HepG2 (cell line): ENCODE results near the gene CNPPD1. TPM values are rescaled to one million over a fixed set of nuclear protein-coding genes. Genes with fewer than 3 reads are reported as not detected.
A peak's percentile ranks its signal among the peaks of the same experiment; 100 is the strongest.

Experiments used
- ARNT2 ChIP-seq: sonication (generic); formaldehyde crosslinking; IDR thresholded peaks from 2 replicates; pipeline ENCODE4 v1.8.0; 2022; ENCODE audit warnings: mild to moderate bottlenecking, low read depth, missing genetic modification reagents, moderate library complexity
- BHLHE40 ChIP-seq: IDR thresholded peaks from 2 replicates; pipeline ENCODE4 v1.6.1; 2011; ENCODE audit warnings: low read length, improper control_type of control experiment
- CBFB ChIP-seq: sonication (generic); formaldehyde crosslinking; IDR thresholded peaks from 2 replicates; pipeline ENCODE4 v1.4.0; 2020; ENCODE audit warnings: missing genetic modification reagents
- EP300 ChIP-seq, 3 experiments: sonication (generic) in 1 of 3; formaldehyde crosslinking in 1 of 3; IDR thresholded peaks; 2 replicates each; pipeline versions ENCODE4 v1.5.1 to v1.6.1; 2011 to 2020; ENCODE audit warnings: low read depth in 2 of 3, low read length in 2 of 3, borderline replicate concordance in 1 of 3, improper control_type of control experiment in 1 of 3, mild to moderate bottlenecking in 1 of 3, missing genetic modification reagents in 1 of 3, moderate library complexity in 1 of 3
- FOXM1 ChIP-seq: sonication (generic); formaldehyde crosslinking; IDR thresholded peaks from 2 replicates; pipeline ENCODE4 v1.5.0; 2020; ENCODE audit warnings: missing genetic modification reagents
- GLI4 ChIP-seq: sonication (generic); formaldehyde crosslinking; IDR thresholded peaks from 2 replicates; pipeline ENCODE4 v1.5.1; 2020; ENCODE audit warnings: missing genetic modification reagents, mild to moderate bottlenecking, moderate library complexity, borderline replicate concordance
- HMG20A ChIP-seq: IDR thresholded peaks from 2 replicates; pipeline ENCODE4 v1.6.1; 2016; ENCODE audit warnings: borderline replicate concordance
- MAFF ChIP-seq: IDR thresholded peaks from 2 replicates; pipeline ENCODE4 v1.6.1; 2011; ENCODE audit warnings: low read depth, low read length, improper control_type of control experiment
- MEIS1 ChIP-seq: sonication (generic); formaldehyde crosslinking; IDR thresholded peaks from 2 replicates; pipeline ENCODE4 v1.9.0; 2021; ENCODE audit warnings: mild to moderate bottlenecking, missing genetic modification reagents, moderate library complexity, borderline replicate concordance
- NR2F2 ChIP-seq: IDR thresholded peaks from 2 replicates; pipeline ENCODE4 v1.6.1; 2012; ENCODE audit warnings: low read depth, inconsistent platforms, borderline replicate concordance
- RBM22 ChIP-seq: fragments of 200-400 bp; formaldehyde crosslinking; optimal IDR thresholded peaks from 2 replicates; pipeline ENCODE3; 2017; ENCODE audit warnings: mild to moderate bottlenecking, low read length, moderate library complexity
- SAP130 ChIP-seq: IDR thresholded peaks from 2 replicates; pipeline ENCODE4 v1.6.1; 2016; ENCODE audit warnings: low read depth
- ZFAT ChIP-seq: sonication (generic); formaldehyde crosslinking; conservative IDR thresholded peaks from 2 replicates; pipeline ENCODE4 v1.8.1; 2023; ENCODE audit warnings: missing genetic modification reagents, inconsistent platforms
- ZNF441 ChIP-seq: sonication (generic); formaldehyde crosslinking; IDR thresholded peaks from 2 replicates; pipeline ENCODE4 v1.7.0; 2021; ENCODE audit warnings: missing genetic modification reagents, borderline replicate concordance
- ZNF570 ChIP-seq: sonication (generic); formaldehyde crosslinking; IDR thresholded peaks from 2 replicates; pipeline ENCODE4 v1.4.0; 2020; ENCODE audit warnings: mild to moderate bottlenecking, missing genetic modification reagents, borderline replicate concordance
- ZNF652 ChIP-seq: IDR thresholded peaks from 2 replicates; pipeline ENCODE4 v1.6.1; 2016; ENCODE audit warnings: low read depth, borderline replicate concordance
- polyA plus RNA-seq, 8 experiments: library from polyadenylated mRNA; depleted of rRNA in 3 of 8; stranded (reverse) in 7 of 8; unstranded in 1 of 8; fragments of >200 nt; fragmentation: Illumina TruSeq in 4 of 8; extraction: Trizol in 4 of 8; gene quantifications; 2 replicates each; pipeline versions ENCODE4 v1.2.1 to v1.2.3, GENCODE V29; 2011 to 2016; ENCODE audit warnings: low read depth in 4 of 8, missing spikeins in 1 of 8, mixed read lengths in 1 of 8; ENCODE audit not compliant: insufficient read depth in 1 of 8
- total RNA-seq, 5 experiments: library from RNA; depleted of rRNA; stranded (reverse); fragments of >200 nt; fragmentation: Illumina TruSeq; extraction: Trizol; gene quantifications; 2 replicates each; pipeline ENCODE4 v1.2.3, GENCODE V29; 2016; ENCODE audit warnings: low read depth in 1 of 5
- TF ChIP-seq, protein P1 (sequence below): sonication (generic); formaldehyde crosslinking; IDR thresholded peaks from 2 replicates; pipeline ENCODE4 v1.4.0; 2020; ENCODE audit warnings: missing genetic modification reagents, mild to moderate bottlenecking, borderline replicate concordance
- TF ChIP-seq, protein P2 (sequence below): sonication (generic); formaldehyde crosslinking; IDR thresholded peaks from 2 replicates; pipeline ENCODE4 v1.5.1; 2020; ENCODE audit warnings: missing genetic modification reagents, mild to moderate bottlenecking, borderline replicate concordance
- TF ChIP-seq, protein P3 (sequence below): sonication (generic); formaldehyde crosslinking; IDR thresholded peaks from 2 replicates; pipeline ENCODE4 v1.4.0; 2020; ENCODE audit warnings: missing genetic modification reagents

The CNPPD1 gene
- total and polyA plus RNA-seq, 2 of the 13 experiments (the other 11 are each of a cell fraction or from before 2014, with no cell fraction given) = 35.5 to 49.4 TPM

DNA sequence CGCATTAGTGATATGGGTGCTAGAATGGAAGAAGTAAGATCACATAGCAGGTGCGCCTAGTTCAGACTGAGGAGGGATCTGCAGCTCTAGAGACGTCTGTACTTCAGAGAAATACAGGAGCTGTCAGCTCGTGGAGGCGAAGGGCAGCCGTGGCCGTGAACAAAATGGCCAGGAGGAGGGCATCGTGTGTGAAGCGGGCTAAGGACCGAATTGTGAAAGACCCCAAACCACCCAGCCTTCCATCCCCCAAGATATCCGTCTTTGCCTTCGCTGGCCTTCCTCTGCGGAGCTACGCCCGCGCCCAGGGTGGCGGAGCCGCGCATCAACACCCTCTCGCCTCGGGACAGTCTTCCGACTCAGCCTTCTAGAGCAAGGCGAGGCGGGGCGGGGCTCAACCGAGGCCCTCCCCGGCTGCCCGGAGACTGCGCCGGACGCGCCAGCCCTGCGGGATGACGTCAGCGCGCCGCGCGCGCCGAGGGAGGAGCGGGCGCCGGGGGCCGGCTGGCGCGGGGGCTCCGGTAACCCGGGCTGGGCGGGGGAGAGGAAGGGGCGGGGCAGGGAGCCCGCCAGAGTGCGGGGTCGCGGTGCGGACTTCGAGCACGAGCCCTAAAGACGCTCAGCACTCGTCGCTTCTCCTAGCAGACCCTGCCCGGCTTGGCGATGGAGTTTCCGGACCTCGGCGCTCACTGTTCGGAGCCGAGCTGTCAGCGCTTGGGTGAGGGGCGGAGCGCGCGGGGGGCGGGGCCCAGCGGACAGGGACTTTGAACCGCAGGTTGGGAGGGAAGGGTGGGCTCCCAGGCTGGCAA is 29.8 kb upstream of the CNPPD1 start, which contains the start of gene ZFAND2B (continued):
- peak; percentile 97 for TF ChIP-seq ZNF441
- TF ChIP-seq RBM22 = peak; percentile 90
- no peak for TF ChIP-seq FOXM1 (CRISPR knock-in tag)
- TF ChIP-seq ZNF570 (CRISPR knock-in tag) = no peak
- TF ChIP-seq MEIS1 = no peak
- TF ChIP-seq SAP130 = peak; percentile 85
- TF ChIP-seq CBFB (CRISPR knock-in tag) = peak; percentile 13; the same call in 1 of the 2 replicates
- TF ChIP-seq, protein P1, sequence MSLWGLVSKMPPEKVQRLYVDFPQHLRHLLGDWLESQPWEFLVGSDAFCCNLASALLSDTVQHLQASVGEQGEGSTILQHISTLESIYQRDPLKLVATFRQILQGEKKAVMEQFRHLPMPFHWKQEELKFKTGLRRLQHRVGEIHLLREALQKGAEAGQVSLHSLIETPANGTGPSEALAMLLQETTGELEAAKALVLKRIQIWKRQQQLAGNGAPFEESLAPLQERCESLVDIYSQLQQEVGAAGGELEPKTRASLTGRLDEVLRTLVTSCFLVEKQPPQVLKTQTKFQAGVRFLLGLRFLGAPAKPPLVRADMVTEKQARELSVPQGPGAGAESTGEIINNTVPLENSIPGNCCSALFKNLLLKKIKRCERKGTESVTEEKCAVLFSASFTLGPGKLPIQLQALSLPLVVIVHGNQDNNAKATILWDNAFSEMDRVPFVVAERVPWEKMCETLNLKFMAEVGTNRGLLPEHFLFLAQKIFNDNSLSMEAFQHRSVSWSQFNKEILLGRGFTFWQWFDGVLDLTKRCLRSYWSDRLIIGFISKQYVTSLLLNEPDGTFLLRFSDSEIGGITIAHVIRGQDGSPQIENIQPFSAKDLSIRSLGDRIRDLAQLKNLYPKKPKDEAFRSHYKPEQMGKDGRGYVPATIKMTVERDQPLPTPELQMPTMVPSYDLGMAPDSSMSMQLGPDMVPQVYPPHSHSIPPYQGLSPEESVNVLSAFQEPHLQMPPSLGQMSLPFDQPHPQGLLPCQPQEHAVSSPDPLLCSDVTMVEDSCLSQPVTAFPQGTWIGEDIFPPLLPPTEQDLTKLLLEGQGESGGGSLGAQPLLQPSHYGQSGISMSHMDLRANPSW (CRISPR knock-in tag) = no peak; the same call in 1 of the 2 replicates
- no peak for TF ChIP-seq HMG20A (CRISPR knock-in tag)
- TF ChIP-seq ZNF652 (CRISPR knock-in tag) = no peak; the same call in 1 of the 2 replicates
- peak; percentile 97 for TF ChIP-seq ARNT2
- 0 out of 2 replicates have a peak, but pooled peaks have one; percentile 7 for TF ChIP-seq BHLHE40
- TF ChIP-seq, protein P2, sequence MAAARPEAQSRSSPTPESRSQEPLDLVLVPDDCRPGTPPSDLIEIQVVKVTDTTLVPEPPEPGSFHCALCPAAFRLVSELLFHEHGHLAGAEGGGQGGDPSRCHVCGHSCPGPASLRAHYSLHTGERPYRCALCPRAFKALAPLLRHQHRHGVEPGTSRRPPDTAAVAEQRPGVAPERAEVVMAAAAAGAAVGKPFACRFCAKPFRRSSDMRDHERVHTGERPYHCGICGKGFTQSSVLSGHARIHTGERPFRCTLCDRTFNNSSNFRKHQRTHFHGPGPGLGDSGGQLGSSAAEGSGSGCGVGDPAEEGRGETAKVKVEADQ (CRISPR knock-in tag) = no peak; the same call in 1 of the 2 replicates
- peak in 1 of 2 experiments; percentile 4; a peak in 1 of 4 replicates for TF ChIP-seq EP300 (IDR thresholded peaks at IDR 0.05; ENCODE audit: low read depth in 2 of 2, low read length in 2 of 2)
- TF ChIP-seq EP300 (CRISPR knock-in tag; IDR thresholded peaks at IDR 0.05; ENCODE audit: borderline replicate concordance) = peak; percentile 42; the same call in 1 of the 2 replicates
- no peak for TF ChIP-seq ZFAT (CRISPR knock-in tag)
- TF ChIP-seq, protein P3, sequence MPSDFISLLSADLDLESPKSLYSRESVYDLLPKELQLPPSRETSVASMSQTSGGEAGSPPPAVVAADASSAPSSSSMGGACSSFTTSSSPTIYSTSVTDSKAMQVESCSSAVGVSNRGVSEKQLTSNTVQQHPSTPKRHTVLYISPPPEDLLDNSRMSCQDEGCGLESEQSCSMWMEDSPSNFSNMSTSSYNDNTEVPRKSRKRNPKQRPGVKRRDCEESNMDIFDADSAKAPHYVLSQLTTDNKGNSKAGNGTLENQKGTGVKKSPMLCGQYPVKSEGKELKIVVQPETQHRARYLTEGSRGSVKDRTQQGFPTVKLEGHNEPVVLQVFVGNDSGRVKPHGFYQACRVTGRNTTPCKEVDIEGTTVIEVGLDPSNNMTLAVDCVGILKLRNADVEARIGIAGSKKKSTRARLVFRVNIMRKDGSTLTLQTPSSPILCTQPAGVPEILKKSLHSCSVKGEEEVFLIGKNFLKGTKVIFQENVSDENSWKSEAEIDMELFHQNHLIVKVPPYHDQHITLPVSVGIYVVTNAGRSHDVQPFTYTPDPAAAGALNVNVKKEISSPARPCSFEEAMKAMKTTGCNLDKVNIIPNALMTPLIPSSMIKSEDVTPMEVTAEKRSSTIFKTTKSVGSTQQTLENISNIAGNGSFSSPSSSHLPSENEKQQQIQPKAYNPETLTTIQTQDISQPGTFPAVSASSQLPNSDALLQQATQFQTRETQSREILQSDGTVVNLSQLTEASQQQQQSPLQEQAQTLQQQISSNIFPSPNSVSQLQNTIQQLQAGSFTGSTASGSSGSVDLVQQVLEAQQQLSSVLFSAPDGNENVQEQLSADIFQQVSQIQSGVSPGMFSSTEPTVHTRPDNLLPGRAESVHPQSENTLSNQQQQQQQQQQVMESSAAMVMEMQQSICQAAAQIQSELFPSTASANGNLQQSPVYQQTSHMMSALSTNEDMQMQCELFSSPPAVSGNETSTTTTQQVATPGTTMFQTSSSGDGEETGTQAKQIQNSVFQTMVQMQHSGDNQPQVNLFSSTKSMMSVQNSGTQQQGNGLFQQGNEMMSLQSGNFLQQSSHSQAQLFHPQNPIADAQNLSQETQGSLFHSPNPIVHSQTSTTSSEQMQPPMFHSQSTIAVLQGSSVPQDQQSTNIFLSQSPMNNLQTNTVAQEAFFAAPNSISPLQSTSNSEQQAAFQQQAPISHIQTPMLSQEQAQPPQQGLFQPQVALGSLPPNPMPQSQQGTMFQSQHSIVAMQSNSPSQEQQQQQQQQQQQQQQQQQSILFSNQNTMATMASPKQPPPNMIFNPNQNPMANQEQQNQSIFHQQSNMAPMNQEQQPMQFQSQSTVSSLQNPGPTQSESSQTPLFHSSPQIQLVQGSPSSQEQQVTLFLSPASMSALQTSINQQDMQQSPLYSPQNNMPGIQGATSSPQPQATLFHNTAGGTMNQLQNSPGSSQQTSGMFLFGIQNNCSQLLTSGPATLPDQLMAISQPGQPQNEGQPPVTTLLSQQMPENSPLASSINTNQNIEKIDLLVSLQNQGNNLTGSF (CRISPR knock-in tag) = 0 out of 2 replicates have a peak, but pooled peaks have one; percentile 53
- TF ChIP-seq MAFF = no peak
- TF ChIP-seq GLI4 (CRISPR knock-in tag) = no peak; the same call in 1 of the 2 replicates
- TF ChIP-seq NR2F2 = 0 out of 2 replicates have a peak, but pooled peaks have one; percentile 16
